Effector memory CD8-positive, alpha-beta T cell (primary cell): ENCODE results near the gene DELE1.
"Not testable (repeated sequence)": the region's sequence is repeated elsewhere in the genome, so short reads cannot be mapped to it uniquely, and the experiment has no call there.

Source experiments
- ATAC-seq: fragments of 150-1000 bp; cut with Tn5 transposase; replicated peaks from 2 replicates; pipeline ENCODE4 v1.10.0; 2021; ENCODE audit warnings: mild to moderate bottlenecking, moderate library complexity
- DNase-seq, 3 experiments: peaks; one replicate each; pipeline ENCODE4 v3.0.0; 2021
- H3K27ac Mint-ChIP-seq, 2 donors: one replicate each; pipeline ENCODE4 v1.8.0; 2022; ENCODE audit warnings: mild to moderate bottlenecking in 2 of 2, mixed read lengths in 2 of 2, moderate library complexity in 2 of 2
- H3K27me3 Mint-ChIP-seq, 2 donors: one replicate each; pipeline ENCODE4 v1.8.0; 2022; ENCODE audit warnings: mixed read lengths in 2 of 2
- H3K36me3 Mint-ChIP-seq: one replicate; pipeline ENCODE4 v1.8.0; 2022; ENCODE audit warnings: mild to moderate bottlenecking, moderate library complexity, mixed read lengths; ENCODE audit not compliant: insufficient read depth
- H3K4me1 Mint-ChIP-seq, 2 donors: one replicate each; pipeline ENCODE4 v1.8.0; 2022; ENCODE audit warnings: low read depth in 2 of 2, mixed read lengths in 2 of 2
- H3K4me3 Mint-ChIP-seq, 2 donors: one replicate each; pipeline ENCODE4 v1.8.0; 2022; ENCODE audit warnings: mild to moderate bottlenecking in 2 of 2, mixed read lengths in 2 of 2, moderate library complexity in 2 of 2
- H3K9me3 Mint-ChIP-seq, 2 donors: one replicate each; pipeline ENCODE4 v1.8.0; 2022; ENCODE audit warnings: mixed read lengths in 2 of 2

Gene DELE1

GRCh38 chr5:141919218-141920119 lies 4.2 kb upstream of the DELE1 start:
- no peaks in the 10 kb centered on the region for H3K9me3 Mint-ChIP-seq
- peaks cover 32 to 36% of the 10 kb centered on the region in 2 donors for H3K27me3 Mint-ChIP-seq
- H3K4me3 Mint-ChIP-seq = no peak overlapping the region
- ATAC-seq (no peak), DNase-seq (no peak)
- H3K27ac Mint-ChIP-seq = no peak overlapping the region
- H3K4me1 Mint-ChIP-seq = peaks cover 10 to 11% of the 10 kb centered on the region in 2 donors
- H3K36me3 Mint-ChIP-seq = peaks cover 7% of the 10 kb centered on the region

GRCh38 chr5:141920771-141921170 lies 2.9 kb upstream of the DELE1 start:
- no peak for ATAC-seq
- H3K36me3 Mint-ChIP-seq = peaks cover 13% of the 10 kb centered on the region
- peaks cover 14 to 17% of the 10 kb centered on the region in 2 donors for H3K4me1 Mint-ChIP-seq
- no peaks in the 10 kb centered on the region for H3K9me3 Mint-ChIP-seq
- H3K27me3 Mint-ChIP-seq = peaks cover 19 to 23% of the 10 kb centered on the region in 2 donors
- H3K27ac Mint-ChIP-seq = no peak overlapping the region
- H3K4me3 Mint-ChIP-seq = no peak overlapping the region
- DNase-seq = no peak

- H3K4me3 Mint-ChIP-seq = peak overlapping the region; percentile 91
- peaks cover 32% of the 10 kb centered on the region for H3K36me3 Mint-ChIP-seq
- peak overlapping the region; percentile 99 for H3K27ac Mint-ChIP-seq
- H3K4me1 Mint-ChIP-seq = peaks cover 25 to 30% of the 10 kb centered on the region in 2 donors
- not testable (repeated sequence) for H3K27me3 Mint-ChIP-seq, H3K9me3 Mint-ChIP-seq
- DNase-seq (peak in 1 of 3 experiments; percentile 2), ATAC-seq (peak; percentile 3)
These were observed 734 bp upstream of the DELE1 start for GRCh38 chr5:141922827-141923447.

GRCh38 chr5:141926434-141926833 lies 2.8 kb downstream of the DELE1 start:
- Mint-ChIP-seq H3K9me3 (no peaks in the 10 kb centered on the region), H3K36me3 (peaks cover 59% of the 10 kb centered on the region), H3K27ac (no peak overlapping the region), H3K4me3 (no peak overlapping the region), H3K4me1 (peaks cover 27 to 46% of the 10 kb centered on the region in 2 donors), H3K27me3 (no peaks in the 10 kb centered on the region)
- DNase-seq (no peak), ATAC-seq (no peak)

GRCh38 chr5:141928051-141928450 lies 4.4 kb downstream of the DELE1 start:
- no peaks in the 10 kb centered on the region for H3K9me3 Mint-ChIP-seq
- ATAC-seq = no peak
- H3K27me3 Mint-ChIP-seq = no peaks in the 10 kb centered on the region
- no peak for DNase-seq
- H3K27ac Mint-ChIP-seq = peak overlapping the region in 1 of 2 donors; percentile 62
- no peak overlapping the region for H3K4me3 Mint-ChIP-seq
- H3K4me1 Mint-ChIP-seq = peaks cover 25 to 46% of the 10 kb centered on the region in 2 donors
- H3K36me3 Mint-ChIP-seq = peaks cover 75% of the 10 kb centered on the region

- Mint-ChIP-seq H3K4me3 (no peak overlapping the region), H3K9me3 (no peaks in the 10 kb centered on the region), H3K27me3 (no peaks in the 10 kb centered on the region), H3K4me1 (peaks cover 15 to 36% of the 10 kb centered on the region in 2 donors), H3K27ac (peak overlapping the region in 1 of 2 donors; percentile 11), H3K36me3 (peaks cover 74% of the 10 kb centered on the region)
- no peak for ATAC-seq
- DNase-seq = no peak
These were observed 5.9 kb downstream of the DELE1 start for GRCh38 chr5:141929398-141930058.

- ATAC-seq (no peak), DNase-seq (no peak)
- no peaks in the 10 kb centered on the region for H3K27me3 Mint-ChIP-seq
- H3K4me3 Mint-ChIP-seq = no peak overlapping the region
- H3K36me3 Mint-ChIP-seq = peaks cover 73% of the 10 kb centered on the region
- peak overlapping the region; percentile 2 to 50 for H3K27ac Mint-ChIP-seq
- no peaks in the 10 kb centered on the region for H3K9me3 Mint-ChIP-seq
- peaks cover 6 to 34% of the 10 kb centered on the region in 2 donors for H3K4me1 Mint-ChIP-seq
These were observed 8.0 kb downstream of the DELE1 start for GRCh38 chr5:141931694-141932093.

GRCh38 chr5:141933151-141933550 lies 9.5 kb downstream of the DELE1 start:
- ATAC-seq = no peak
- Mint-ChIP-seq H3K27me3 (no peaks in the 10 kb centered on the region), H3K4me3 (no peak overlapping the region), H3K36me3 (peaks cover 73% of the 10 kb centered on the region), H3K4me1 (peaks cover under 1 to 19% of the 10 kb centered on the region in 2 donors), H3K27ac (no peak overlapping the region), H3K9me3 (no peaks in the 10 kb centered on the region)
- no peak for DNase-seq

- H3K36me3 Mint-ChIP-seq = peaks cover 69% of the 10 kb centered on the region
- H3K27ac Mint-ChIP-seq = no peak overlapping the region
- no peaks in the 10 kb centered on the region for H3K27me3 Mint-ChIP-seq
- peaks cover 0 to 11% of the 10 kb centered on the region in 2 donors for H3K4me1 Mint-ChIP-seq
- ATAC-seq = no peak
- no peak overlapping the region for H3K4me3 Mint-ChIP-seq
- no peak for DNase-seq
- no peaks in the 10 kb centered on the region for H3K9me3 Mint-ChIP-seq
These were observed 10.6 kb downstream of the DELE1 start for GRCh38 chr5:141934099-141934844.

- peaks cover 68% of the 10 kb centered on the region for H3K36me3 Mint-ChIP-seq
- no peak for ATAC-seq
- H3K4me3 Mint-ChIP-seq = no peak overlapping the region
- no peaks in the 10 kb centered on the region for H3K9me3 Mint-ChIP-seq
- peaks cover 1 to 11% of the 10 kb centered on the region in 2 donors for H3K4me1 Mint-ChIP-seq
- no peak for DNase-seq
- no peaks in the 10 kb centered on the region for H3K27me3 Mint-ChIP-seq
- peak overlapping the region in 1 of 2 donors; percentile 16 for H3K27ac Mint-ChIP-seq
These were observed 11.9 kb downstream of the DELE1 start for GRCh38 chr5:141935538-141935937.

- H3K27ac Mint-ChIP-seq = peak overlapping the region; percentile 64 to 89
- no peaks in the 10 kb centered on the region for H3K27me3 Mint-ChIP-seq
- DNase-seq (no peak), ATAC-seq (peak; percentile 16)
- H3K4me1 Mint-ChIP-seq = peaks cover 3 to 9% of the 10 kb centered on the region in 2 donors
- peaks cover 38% of the 10 kb centered on the region for H3K36me3 Mint-ChIP-seq
- no peak overlapping the region for H3K4me3 Mint-ChIP-seq
- no peaks in the 10 kb centered on the region for H3K9me3 Mint-ChIP-seq
These were observed 17.1 kb downstream of the DELE1 start for GRCh38 chr5:141940695-141941271.

- no peaks in the 10 kb centered on the region for H3K27me3 Mint-ChIP-seq
- no peaks in the 10 kb centered on the region for H3K9me3 Mint-ChIP-seq
- no peak for DNase-seq
- H3K27ac Mint-ChIP-seq = peak overlapping the region; percentile 75 to 89
- H3K36me3 Mint-ChIP-seq = peaks cover 35% of the 10 kb centered on the region
- H3K4me3 Mint-ChIP-seq = no peak overlapping the region
- ATAC-seq = no peak
- H3K4me1 Mint-ChIP-seq = peaks cover 0 to 9% of the 10 kb centered on the region in 2 donors
These were observed 17.6 kb downstream of the DELE1 start for GRCh38 chr5:141941307-141941706.
